Measurements from ENCODE around the gene SLC29A1. TPM values are rescaled to one million over a fixed set of nuclear protein-coding genes. Genes with fewer than 3 reads are reported as not detected.
A peak's percentile ranks its signal among the peaks of the same experiment; 100 is the strongest.

Gene SLC29A1
- total RNA-seq, 4 donors from 2014 or later = 18.3 to 95.5 (median 40.8) TPM

- peaks cover 20 to 23% of the 10 kb centered on the region in 2 donors for H3K4me1 ChIP-seq
- no peaks in the 10 kb centered on the region for H3K9me3 ChIP-seq
- H3K27ac ChIP-seq = no peak overlapping the region
- in situ Hi-C loops (cut with MboI; ENCODE audit: low sequenced_read_pairs in 4 of 4) (loop anchor here in 1 of 4 donors (5.0 kb wide), 1 partner anchor 70 kb away; no protein-coding TSS in a partner anchor), intact Hi-C loops (cut with DNase I; ENCODE audit: low total_unique reads) (no loop called here)
- H3K36me3 ChIP-seq = no peaks in the 10 kb centered on the region
- no peak overlapping the region for H3K4me3 ChIP-seq
- no peak for TF ChIP-seq CTCF (IDR thresholded peaks at IDR 0.05 in 4 of 5, conservative IDR thresholded peaks at IDR 0.05 in 1 of 5)
- no peak for TF ChIP-seq POLR2A (IDR thresholded peaks at IDR 0.05)
- DNase-seq (no peak), ATAC-seq (no peak)
- H3K27me3 ChIP-seq = peaks cover 20 to 36% (median 30%) of the 10 kb centered on the region in 3 donors
Observed at GRCh38 chr6:44267252-44267651, 43.9 kb downstream of the SLC29A1 start.

GRCh38 chr6:44268095-44268628, 44.8 kb downstream of the SLC29A1 start:
- TF ChIP-seq POLR2A (IDR thresholded peaks at IDR 0.05) (no peak), CTCF (IDR thresholded peaks at IDR 0.05 in 4 of 5, conservative IDR thresholded peaks at IDR 0.05 in 1 of 5) (peak; percentile 62 to 84 (median 83))
- Histone ChIP-seq H3K36me3 (no peaks in the 10 kb centered on the region), H3K27ac (no peak overlapping the region), H3K9me3 (no peaks in the 10 kb centered on the region), H3K4me3 (no peak overlapping the region), H3K4me1 (peaks cover 17 to 19% of the 10 kb centered on the region in 2 donors), H3K27me3 (peaks cover 20 to 40% (median 30%) of the 10 kb centered on the region in 3 donors)
- intact Hi-C loops (cut with DNase I; ENCODE audit: low total_unique reads) (loop anchor here (1.0 to 2.0 kb wide), 2 partner anchors 37 to 70 kb away; no protein-coding TSS in a partner anchor), in situ Hi-C loops (cut with MboI; ENCODE audit: low sequenced_read_pairs in 4 of 4) (loop anchor here in 1 of 4 donors (5.0 kb wide), 1 partner anchor 69 kb away; no protein-coding TSS in a partner anchor)
- ATAC-seq (peak in 1 of 2 donors; percentile 40), DNase-seq (peak in 1 of 2 donors; percentile 50)

- in situ Hi-C loops (cut with MboI; ENCODE audit: low sequenced_read_pairs in 4 of 4) (loop anchor here in 1 of 4 donors (5.0 kb wide), 1 partner anchor 68 kb away; no protein-coding TSS in a partner anchor), intact Hi-C loops (cut with DNase I; ENCODE audit: low total_unique reads) (loop anchor here (2.0 kb wide), 1 partner anchor 35 kb away; no protein-coding TSS in a partner anchor)
- Histone ChIP-seq H3K36me3 (no peaks in the 10 kb centered on the region), H3K4me1 (peaks cover 6 to 7% of the 10 kb centered on the region in 2 donors), H3K27ac (no peak overlapping the region), H3K27me3 (peaks cover 30 to 40% (median 30%) of the 10 kb centered on the region in 3 donors), H3K9me3 (no peaks in the 10 kb centered on the region), H3K4me3 (no peak overlapping the region)
- TF ChIP-seq POLR2A (IDR thresholded peaks at IDR 0.05) (no peak), CTCF (IDR thresholded peaks at IDR 0.05 in 4 of 5, conservative IDR thresholded peaks at IDR 0.05 in 1 of 5) (no peak)
- no peak for DNase-seq
- ATAC-seq = no peak
Observed at GRCh38 chr6:44269178-44269920, 46.0 kb downstream of the SLC29A1 start.

GRCh38 chr6:44269921-44270525, 46.6 kb downstream of the SLC29A1 start, which contains the start of gene TMEM151B:
Gene TMEM151B, plus strand, starts transcription at chr6:44270450. Its CDS starts 293 bp downstream, at chr6:44270743.
- ATAC-seq = no peak
- peaks cover 30 to 40% (median 33%) of the 10 kb centered on the region in 3 donors for H3K27me3 ChIP-seq
- no peaks in the 10 kb centered on the region for H3K36me3 ChIP-seq
- H3K9me3 ChIP-seq = no peaks in the 10 kb centered on the region
- intact Hi-C loops (cut with DNase I; ENCODE audit: low total_unique reads) = loop anchor here (2.0 kb wide), 1 partner anchor 35 kb away; no protein-coding TSS in a partner anchor
- in situ Hi-C loops (cut with MboI; ENCODE audit: low sequenced_read_pairs in 4 of 4) = loop anchor here in 1 of 4 donors (5.0 kb wide), 1 partner anchor 67 kb away; no protein-coding TSS in a partner anchor
- H3K4me3 ChIP-seq = peak within 1 kb of the TSS in 2 of 4 donors; percentile 28 to 43
- DNase-seq = no peak
- TF ChIP-seq POLR2A (IDR thresholded peaks at IDR 0.05) = no peak
- no peak for TF ChIP-seq CTCF (IDR thresholded peaks at IDR 0.05 in 4 of 5, conservative IDR thresholded peaks at IDR 0.05 in 1 of 5)
- peaks cover 0 to under 1% of the 10 kb centered on the region in 2 donors for H3K4me1 ChIP-seq
- H3K27ac ChIP-seq = no peak within 1 kb of the TSS
